ENCODE measurements around the gene INIP. TPM values are rescaled to one million over a fixed set of nuclear protein-coding genes. Genes with fewer than 3 reads are reported as not detected.

The INIP gene
- total and polyA plus RNA-seq, 2 of the 13 experiments (the other 11 are each of a cell fraction or from before 2014, with no cell fraction given): 13.6 to 28.6 TPM

DNA sequence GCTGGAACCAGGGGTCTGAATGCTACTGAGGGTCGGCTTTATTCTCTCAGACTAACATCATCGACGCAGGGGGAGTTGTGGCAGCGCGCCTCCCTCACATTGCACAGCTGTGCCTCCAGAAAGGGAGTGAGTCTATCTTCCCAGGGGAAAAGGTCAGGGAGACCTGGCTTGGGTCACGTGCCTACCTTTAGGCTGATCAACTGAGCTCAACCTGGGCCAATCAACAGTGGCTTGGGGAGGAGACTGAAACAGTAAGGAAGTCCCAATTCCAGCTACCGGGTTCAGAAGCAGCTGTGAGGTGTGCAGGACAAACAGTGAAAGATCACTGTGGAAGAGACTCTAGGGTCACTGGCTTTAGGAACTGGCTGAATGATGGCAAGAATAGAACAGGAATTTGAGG lies 46.9 kb upstream of the INIP start (continued):
- TF ChIP-seq, protein P1, sequence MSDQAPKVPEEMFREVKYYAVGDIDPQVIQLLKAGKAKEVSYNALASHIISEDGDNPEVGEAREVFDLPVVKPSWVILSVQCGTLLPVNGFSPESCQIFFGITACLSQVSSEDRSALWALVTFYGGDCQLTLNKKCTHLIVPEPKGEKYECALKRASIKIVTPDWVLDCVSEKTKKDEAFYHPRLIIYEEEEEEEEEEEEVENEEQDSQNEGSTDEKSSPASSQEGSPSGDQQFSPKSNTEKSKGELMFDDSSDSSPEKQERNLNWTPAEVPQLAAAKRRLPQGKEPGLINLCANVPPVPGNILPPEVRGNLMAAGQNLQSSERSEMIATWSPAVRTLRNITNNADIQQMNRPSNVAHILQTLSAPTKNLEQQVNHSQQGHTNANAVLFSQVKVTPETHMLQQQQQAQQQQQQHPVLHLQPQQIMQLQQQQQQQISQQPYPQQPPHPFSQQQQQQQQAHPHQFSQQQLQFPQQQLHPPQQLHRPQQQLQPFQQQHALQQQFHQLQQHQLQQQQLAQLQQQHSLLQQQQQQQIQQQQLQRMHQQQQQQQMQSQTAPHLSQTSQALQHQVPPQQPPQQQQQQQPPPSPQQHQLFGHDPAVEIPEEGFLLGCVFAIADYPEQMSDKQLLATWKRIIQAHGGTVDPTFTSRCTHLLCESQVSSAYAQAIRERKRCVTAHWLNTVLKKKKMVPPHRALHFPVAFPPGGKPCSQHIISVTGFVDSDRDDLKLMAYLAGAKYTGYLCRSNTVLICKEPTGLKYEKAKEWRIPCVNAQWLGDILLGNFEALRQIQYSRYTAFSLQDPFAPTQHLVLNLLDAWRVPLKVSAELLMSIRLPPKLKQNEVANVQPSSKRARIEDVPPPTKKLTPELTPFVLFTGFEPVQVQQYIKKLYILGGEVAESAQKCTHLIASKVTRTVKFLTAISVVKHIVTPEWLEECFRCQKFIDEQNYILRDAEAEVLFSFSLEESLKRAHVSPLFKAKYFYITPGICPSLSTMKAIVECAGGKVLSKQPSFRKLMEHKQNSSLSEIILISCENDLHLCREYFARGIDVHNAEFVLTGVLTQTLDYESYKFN (CRISPR knock-in tag; conservative IDR thresholded peaks at IDR 0.05): peak; percentile 65
- TF ChIP-seq ZNF383 (CRISPR knock-in tag; IDR thresholded peaks at IDR 0.05; ENCODE audit: borderline replicate concordance) (no peak), ARNTL (CRISPR knock-in tag; IDR thresholded peaks at IDR 0.05) (peak; percentile 88), ZMYM4 (CRISPR knock-in tag; IDR thresholded peaks at IDR 0.05) (peak; percentile 96), SOX5 (CRISPR knock-in tag; IDR thresholded peaks at IDR 0.05; ENCODE audit: borderline replicate concordance) (peak; percentile 15; the same call in 1 of the 2 replicates), RBM22 (optimal IDR thresholded peaks at IDR 0.05; ENCODE audit: low read length) (no peak), RXRB (CRISPR knock-in tag; IDR thresholded peaks at IDR 0.05; ENCODE audit: borderline replicate concordance) (0 out of 2 replicates have a peak, but pooled peaks have one; percentile 38), FOXP1 (IDR thresholded peaks at IDR 0.05) (no peak), FOXP1 (CRISPR knock-in tag; IDR thresholded peaks at IDR 0.05) (0 out of 2 replicates have a peak, but pooled peaks have one; percentile 6), NFATC3 (CRISPR knock-in tag; IDR thresholded peaks at IDR 0.05) (no peak), CEBPG (CRISPR knock-in tag; IDR thresholded peaks at IDR 0.05) (no peak), SIN3A (IDR thresholded peaks at IDR 0.05; ENCODE audit: borderline replicate concordance, low read depth, low read length) (0 out of 2 replicates have a peak, but pooled peaks have one; percentile 43), ONECUT2 (CRISPR knock-in tag; IDR thresholded peaks at IDR 0.05) (no peak), FIP1L1 (IDR thresholded peaks at IDR 0.05; ENCODE audit: borderline replicate concordance, insufficient read depth, low read depth, low read length) (no peak)
- TF ChIP-seq, protein P2, sequence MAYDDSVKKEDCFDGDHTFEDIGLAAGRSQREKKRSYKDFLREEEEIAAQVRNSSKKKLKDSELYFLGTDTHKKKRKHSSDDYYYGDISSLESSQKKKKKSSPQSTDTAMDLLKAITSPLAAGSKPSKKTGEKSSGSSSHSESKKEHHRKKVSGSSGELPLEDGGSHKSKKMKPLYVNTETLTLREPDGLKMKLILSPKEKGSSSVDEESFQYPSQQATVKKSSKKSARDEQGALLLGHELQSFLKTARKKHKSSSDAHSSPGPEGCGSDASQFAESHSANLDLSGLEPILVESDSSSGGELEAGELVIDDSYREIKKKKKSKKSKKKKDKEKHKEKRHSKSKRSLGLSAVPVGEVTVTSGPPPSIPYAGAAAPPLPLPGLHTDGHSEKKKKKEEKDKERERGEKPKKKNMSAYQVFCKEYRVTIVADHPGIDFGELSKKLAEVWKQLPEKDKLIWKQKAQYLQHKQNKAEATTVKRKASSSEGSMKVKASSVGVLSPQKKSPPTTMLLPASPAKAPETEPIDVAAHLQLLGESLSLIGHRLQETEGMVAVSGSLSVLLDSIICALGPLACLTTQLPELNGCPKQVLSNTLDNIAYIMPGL (CRISPR knock-in tag; IDR thresholded peaks at IDR 0.05; ENCODE audit: borderline replicate concordance in 1 of 2, low read depth in 1 of 2): peak in 1 of 2 experiments; percentile 28; a peak in 2 of 4 replicates
- TF ChIP-seq, protein P3, sequence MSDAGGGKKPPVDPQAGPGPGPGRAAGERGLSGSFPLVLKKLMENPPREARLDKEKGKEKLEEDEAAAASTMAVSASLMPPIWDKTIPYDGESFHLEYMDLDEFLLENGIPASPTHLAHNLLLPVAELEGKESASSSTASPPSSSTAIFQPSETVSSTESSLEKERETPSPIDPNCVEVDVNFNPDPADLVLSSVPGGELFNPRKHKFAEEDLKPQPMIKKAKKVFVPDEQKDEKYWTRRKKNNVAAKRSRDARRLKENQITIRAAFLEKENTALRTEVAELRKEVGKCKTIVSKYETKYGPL (CRISPR knock-in tag; IDR thresholded peaks at IDR 0.05): no peak
- TF ChIP-seq, protein P4, sequence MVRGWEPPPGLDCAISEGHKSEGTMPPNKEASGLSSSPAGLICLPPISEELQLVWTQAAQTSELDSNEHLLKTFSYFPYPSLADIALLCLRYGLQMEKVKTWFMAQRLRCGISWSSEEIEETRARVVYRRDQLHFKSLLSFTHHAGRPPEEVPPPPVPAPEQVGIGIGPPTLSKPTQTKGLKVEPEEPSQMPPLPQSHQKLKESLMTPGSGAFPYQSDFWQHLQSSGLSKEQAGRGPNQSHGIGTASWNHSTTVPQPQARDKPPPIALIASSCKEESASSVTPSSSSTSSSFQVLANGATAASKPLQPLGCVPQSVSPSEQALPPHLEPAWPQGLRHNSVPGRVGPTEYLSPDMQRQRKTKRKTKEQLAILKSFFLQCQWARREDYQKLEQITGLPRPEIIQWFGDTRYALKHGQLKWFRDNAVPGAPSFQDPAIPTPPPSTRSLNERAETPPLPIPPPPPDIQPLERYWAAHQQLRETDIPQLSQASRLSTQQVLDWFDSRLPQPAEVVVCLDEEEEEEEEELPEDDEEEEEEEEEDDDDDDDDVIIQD (CRISPR knock-in tag; IDR thresholded peaks at IDR 0.05; ENCODE audit: low read depth): peak; percentile 57; the same call in 1 of the 2 replicates
- TF ChIP-seq, protein P5, sequence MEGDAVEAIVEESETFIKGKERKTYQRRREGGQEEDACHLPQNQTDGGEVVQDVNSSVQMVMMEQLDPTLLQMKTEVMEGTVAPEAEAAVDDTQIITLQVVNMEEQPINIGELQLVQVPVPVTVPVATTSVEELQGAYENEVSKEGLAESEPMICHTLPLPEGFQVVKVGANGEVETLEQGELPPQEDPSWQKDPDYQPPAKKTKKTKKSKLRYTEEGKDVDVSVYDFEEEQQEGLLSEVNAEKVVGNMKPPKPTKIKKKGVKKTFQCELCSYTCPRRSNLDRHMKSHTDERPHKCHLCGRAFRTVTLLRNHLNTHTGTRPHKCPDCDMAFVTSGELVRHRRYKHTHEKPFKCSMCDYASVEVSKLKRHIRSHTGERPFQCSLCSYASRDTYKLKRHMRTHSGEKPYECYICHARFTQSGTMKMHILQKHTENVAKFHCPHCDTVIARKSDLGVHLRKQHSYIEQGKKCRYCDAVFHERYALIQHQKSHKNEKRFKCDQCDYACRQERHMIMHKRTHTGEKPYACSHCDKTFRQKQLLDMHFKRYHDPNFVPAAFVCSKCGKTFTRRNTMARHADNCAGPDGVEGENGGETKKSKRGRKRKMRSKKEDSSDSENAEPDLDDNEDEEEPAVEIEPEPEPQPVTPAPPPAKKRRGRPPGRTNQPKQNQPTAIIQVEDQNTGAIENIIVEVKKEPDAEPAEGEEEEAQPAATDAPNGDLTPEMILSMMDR (CRISPR knock-in tag; IDR thresholded peaks at IDR 0.05): 0 out of 2 replicates have a peak, but pooled peaks have one; percentile 11
- TF ChIP-seq, protein P6, sequence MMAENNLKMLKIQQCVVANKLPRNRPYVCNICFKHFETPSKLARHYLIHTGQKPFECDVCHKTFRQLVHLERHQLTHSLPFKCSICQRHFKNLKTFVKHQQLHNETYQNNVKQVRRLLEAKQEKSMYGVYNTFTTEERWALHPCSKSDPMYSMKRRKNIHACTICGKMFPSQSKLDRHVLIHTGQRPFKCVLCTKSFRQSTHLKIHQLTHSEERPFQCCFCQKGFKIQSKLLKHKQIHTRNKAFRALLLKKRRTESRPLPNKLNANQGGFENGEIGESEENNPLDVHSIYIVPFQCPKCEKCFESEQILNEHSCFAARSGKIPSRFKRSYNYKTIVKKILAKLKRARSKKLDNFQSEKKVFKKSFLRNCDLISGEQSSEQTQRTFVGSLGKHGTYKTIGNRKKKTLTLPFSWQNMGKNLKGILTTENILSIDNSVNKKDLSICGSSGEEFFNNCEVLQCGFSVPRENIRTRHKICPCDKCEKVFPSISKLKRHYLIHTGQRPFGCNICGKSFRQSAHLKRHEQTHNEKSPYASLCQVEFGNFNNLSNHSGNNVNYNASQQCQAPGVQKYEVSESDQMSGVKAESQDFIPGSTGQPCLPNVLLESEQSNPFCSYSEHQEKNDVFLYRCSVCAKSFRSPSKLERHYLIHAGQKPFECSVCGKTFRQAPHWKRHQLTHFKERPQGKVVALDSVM (CRISPR knock-in tag; IDR thresholded peaks at IDR 0.05): peak; percentile 73; the same call in 1 of the 2 replicates
